Prostate gland (tissue), 2 donors: ENCODE results near the gene CEP104. TPM values are rescaled to one million over a fixed set of nuclear protein-coding genes. Genes with fewer than 3 reads are reported as not detected.

Experiments used
- DNase-seq: peaks from one replicate; pipeline ENCODE4 v3.0.0-alpha.2; 2019; ENCODE audit warnings: low spot score
- H3K27ac ChIP-seq, 2 donors: fragments of 200-600 bp; sonication (generic); 2 replicates each; pipeline ENCODE4 v1.5.1; 2017 to 2019
- H3K27me3 ChIP-seq: fragments of 200-600 bp; sonication (generic); replicated peaks from 2 replicates; pipeline ENCODE4 v1.5.1; 2019; ENCODE audit not compliant: insufficient read depth
- H3K36me3 ChIP-seq, 2 donors: fragments of 200-600 bp; sonication (generic); 1 replicate in 1 of 2; 2 replicates in 1 of 2; pipeline versions ENCODE4 v1.5.1 to v1.8.1; 2017 to 2019
- H3K4me1 ChIP-seq: fragments of 200-600 bp; sonication (generic); replicated peaks from 2 replicates; pipeline ENCODE4 v1.5.1; 2019
- H3K4me3 ChIP-seq, 2 donors: fragments of 200-600 bp; sonication (generic); 2 replicates each; pipeline ENCODE4 v1.5.1; 2017 to 2019
- H3K9me3 ChIP-seq: fragments of 200-600 bp; sonication (generic); 2 replicates; pipeline ENCODE4 v1.5.1; 2017
- CTCF ChIP-seq, 4 experiments: fragments of 200-600 bp in 2 of 4; fragments of 450-650 bp in 2 of 4; sonication (generic) in 2 of 4; IDR thresholded peaks; 1 replicate in 3 of 4; 2 replicates in 1 of 4; pipeline ENCODE4 v1.5.1; 2016 to 2019; ENCODE audit warnings: antibody characterized with exemption in 4 of 4, mild to moderate bottlenecking in 2 of 4, moderate library complexity in 2 of 4
- POLR2A ChIP-seq: fragments of 450-650 bp; IDR thresholded peaks from one replicate; pipeline ENCODE4 v1.6.1; 2016; ENCODE audit warnings: antibody characterized with exemption, mild to moderate bottlenecking
- POLR2AphosphoS5 ChIP-seq: sonication (generic); formaldehyde crosslinking; IDR thresholded peaks from one replicate; pipeline ENCODE4 v1.6.1; 2017; ENCODE audit warnings: antibody characterized with exemption
- WGBS: methylation state at CpG from one replicate; pipeline ENCODE4 v1.1.5; 2018; 5-methylcytosine and 5-hydroxymethylcytosine counted together
- intact Hi-C: fragments of 100-400 bp; cut with DNase I; formaldehyde crosslinking; loops from one replicate; pipeline ENCODE4 v1.14.2; 2022
- total RNA-seq, 2 donors: library from RNA; depleted of rRNA; stranded (reverse); fragments of >200 nt; gene quantifications; one replicate each; pipeline ENCODE4 v1.1.0, GENCODE V29; 2016

CEP104 gene
- total RNA-seq, 2 donors from 2014 or later, result 20.9 to 28.5 TPM

- no peaks in the 10 kb centered on the region for H3K9me3 ChIP-seq
- intact Hi-C loops, result no loop called here
- H3K4me3 ChIP-seq, result no peak overlapping the region
- no peak overlapping the region for H3K27ac ChIP-seq
- H3K4me1 ChIP-seq, result no peaks in the 10 kb centered on the region
- DNase-seq, result no peak
- 95% methylated on average over 17 of the region's 17 CpGs for WGBS
- H3K36me3 ChIP-seq, result no peaks in the 10 kb centered on the region
- TF ChIP-seq CTCF (IDR thresholded peaks at IDR 0.05), result no peak
- no peak for TF ChIP-seq POLR2A
- no peak for TF ChIP-seq POLR2AphosphoS5
- H3K27me3 ChIP-seq, result no peaks in the 10 kb centered on the region
Measured at GRCh38 chr1:3894626-3895278, 37.7 kb upstream of the CEP104 start.

- no peaks in the 10 kb centered on the region for H3K9me3 ChIP-seq
- DNase-seq, result no peak
- H3K4me3 ChIP-seq, result no peak overlapping the region
- 74% methylated on average over 5 of the region's 5 CpGs for WGBS
- no peak overlapping the region for H3K27ac ChIP-seq
- no peaks in the 10 kb centered on the region for H3K27me3 ChIP-seq
- TF ChIP-seq POLR2AphosphoS5 (no peak), CTCF (IDR thresholded peaks at IDR 0.05) (no peak), POLR2A (no peak)
- H3K36me3 ChIP-seq, result peaks cover 0 to under 1% of the 10 kb centered on the region in 2 donors
- no peaks in the 10 kb centered on the region for H3K4me1 ChIP-seq
- intact Hi-C loops, result no loop called here
Measured at GRCh38 chr1:3893190-3893589, 36.2 kb upstream of the CEP104 start.

- intact Hi-C loops, result no loop called here
- Histone ChIP-seq H3K4me3 (no peak overlapping the region), H3K36me3 (peaks cover 0 to 5% of the 10 kb centered on the region in 2 donors), H3K9me3 (no peaks in the 10 kb centered on the region), H3K27ac (no peak overlapping the region), H3K27me3 (no peaks in the 10 kb centered on the region), H3K4me1 (no peaks in the 10 kb centered on the region)
- WGBS, result 30% methylated on average over 14 of the region's 14 CpGs
- peak; percentile 59 for DNase-seq
- TF ChIP-seq CTCF (IDR thresholded peaks at IDR 0.05) (no peak), POLR2AphosphoS5 (peak; percentile 22), POLR2A (no peak)
Measured at GRCh38 chr1:3892748-3893147, 35.7 kb upstream of the CEP104 start.

- DNase-seq, result no peak
- Histone ChIP-seq H3K4me3 (no peak overlapping the region), H3K27me3 (no peaks in the 10 kb centered on the region), H3K27ac (no peak overlapping the region), H3K4me1 (no peaks in the 10 kb centered on the region), H3K36me3 (peaks cover 0 to 5% of the 10 kb centered on the region in 2 donors), H3K9me3 (no peaks in the 10 kb centered on the region)
- intact Hi-C loops, result no loop called here
- 92% methylated on average over 17 of the region's 17 CpGs for WGBS
- TF ChIP-seq POLR2AphosphoS5 (no peak), CTCF (IDR thresholded peaks at IDR 0.05) (no peak), POLR2A (no peak)
Measured at GRCh38 chr1:3891329-3891865, 34.4 kb upstream of the CEP104 start.
